ENCODE data around the gene TMEM114.

Gene TMEM114

DNA sequence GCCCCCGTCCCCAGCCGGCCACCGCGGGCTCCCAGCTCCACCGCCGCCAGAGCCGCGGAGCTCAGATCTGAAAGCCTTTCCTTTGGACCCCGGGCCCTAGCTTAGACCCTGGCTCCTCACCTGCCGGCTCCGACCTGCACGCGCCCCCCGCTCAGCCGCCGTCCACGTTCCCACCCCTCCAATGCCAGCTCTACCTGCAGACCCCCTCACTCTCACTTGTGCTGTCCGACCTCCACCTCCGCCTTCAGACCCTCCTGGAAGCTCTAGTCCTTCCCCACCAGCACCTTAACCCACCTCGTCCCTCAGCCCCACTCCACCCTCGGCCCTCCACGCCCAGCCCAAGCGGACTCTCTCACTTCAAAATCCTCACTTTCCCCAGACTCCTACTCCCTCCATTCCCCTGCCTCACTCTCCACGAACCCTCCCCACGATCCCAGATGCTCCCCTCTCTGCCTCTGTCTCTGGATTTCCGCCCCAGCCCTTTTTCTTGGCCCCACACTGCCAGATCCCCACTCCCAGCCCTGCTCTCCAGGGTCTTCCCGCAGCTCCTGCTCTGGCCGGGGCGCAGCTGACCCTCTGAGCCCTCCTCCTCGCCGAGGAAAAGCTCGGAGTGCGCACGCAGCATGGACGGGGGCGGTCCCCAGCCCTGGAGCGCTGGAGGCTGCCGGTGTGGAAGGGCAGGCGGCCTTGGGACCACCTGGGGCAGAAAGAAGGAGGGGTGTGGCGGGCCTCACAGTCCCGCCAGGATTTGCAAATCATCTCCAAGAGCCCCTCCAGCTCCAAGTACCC, at the start of gene TMEM114:
TSS of gene TMEM114 (minus strand) at position 612 of the 789 bp plus-strand sequence. CDS start 673 bp downstream, outside the sequence.
- DNase-seq: no peak

DNA sequence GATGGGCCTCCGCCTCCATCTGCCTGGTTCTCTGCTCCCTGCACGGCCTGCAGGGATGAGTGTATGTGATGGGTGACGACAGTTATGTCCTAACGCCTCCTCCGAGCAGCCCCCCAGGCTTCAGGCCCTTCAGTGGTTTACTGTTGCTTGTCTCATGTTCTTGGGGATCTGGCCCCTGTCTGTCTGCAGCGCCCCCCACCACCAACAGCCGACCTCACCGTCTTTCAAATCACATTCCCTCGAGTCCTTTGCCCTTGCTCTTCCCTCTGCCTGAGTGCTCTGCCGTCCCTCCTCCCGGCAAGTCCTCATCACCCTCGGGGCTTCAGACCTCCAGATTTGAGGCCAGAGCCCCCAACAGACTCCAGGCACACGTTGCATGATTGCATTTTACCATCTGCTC, 49.4 kb upstream of the TMEM114 start:
- no peak for DNase-seq

DNA sequence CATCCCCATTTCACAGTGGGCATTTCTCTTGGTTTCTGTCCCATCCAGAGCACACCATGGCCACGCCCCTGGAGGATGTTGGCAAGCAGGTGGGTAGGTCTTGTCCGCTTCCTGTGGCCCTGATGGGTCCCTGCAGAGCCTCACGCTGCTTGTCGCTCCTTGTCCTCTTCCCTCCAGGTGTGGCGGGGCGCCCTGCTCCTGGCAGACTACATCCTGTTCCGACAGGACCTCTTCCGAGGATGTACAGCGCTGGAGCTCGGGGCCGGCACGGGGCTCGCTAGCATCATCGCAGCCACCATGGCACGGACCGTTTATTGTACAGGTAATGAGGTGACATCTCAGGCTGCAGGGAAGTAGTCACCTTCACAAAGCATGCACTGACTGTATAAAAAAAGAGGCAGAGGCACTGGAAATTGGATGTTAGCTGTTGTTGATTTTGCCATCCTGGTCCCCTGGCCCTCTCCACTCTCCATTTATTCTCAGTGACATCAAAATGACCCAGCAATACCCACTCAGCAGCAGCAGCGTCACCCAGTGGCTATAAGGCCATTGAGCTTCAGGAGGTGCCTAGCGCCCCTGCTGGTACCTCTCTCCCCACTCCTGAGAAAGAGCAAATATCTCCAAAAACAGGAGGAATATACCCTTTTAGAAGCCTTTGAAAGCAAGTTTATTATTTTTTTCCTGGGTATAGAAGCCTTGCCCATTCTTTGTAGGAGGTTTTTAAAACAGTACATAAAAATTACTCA, 44.9 kb upstream of the TMEM114 start:
- no peak for DNase-seq

DNA sequence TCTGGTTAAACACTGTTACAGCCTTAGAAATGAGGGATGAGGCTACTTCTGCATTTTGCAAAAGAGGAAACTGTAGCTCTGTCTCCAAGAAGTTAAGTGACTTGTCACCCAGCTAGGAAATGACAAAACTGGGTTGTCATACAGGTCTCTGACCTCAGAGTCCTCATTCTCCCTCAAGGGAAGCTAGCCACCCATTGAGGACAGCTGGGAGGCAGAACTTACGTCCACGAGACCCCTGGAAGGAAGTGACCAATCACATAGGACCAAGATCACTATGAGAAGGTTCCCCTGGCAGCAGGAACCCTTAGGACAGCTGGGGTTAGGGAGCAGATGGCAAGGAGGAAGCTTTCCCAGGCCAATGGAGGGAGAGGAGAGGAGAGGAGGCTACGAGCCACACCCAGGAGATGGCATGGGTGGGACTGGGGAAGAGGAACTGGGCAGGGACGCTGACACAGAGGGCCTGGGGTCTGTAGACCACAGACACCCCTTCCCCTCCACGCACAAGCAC, 42.4 kb upstream of the TMEM114 start:
- DNase-seq: peak in 4 of 56 donors; percentile 7 to 17 (median 10)

DNA sequence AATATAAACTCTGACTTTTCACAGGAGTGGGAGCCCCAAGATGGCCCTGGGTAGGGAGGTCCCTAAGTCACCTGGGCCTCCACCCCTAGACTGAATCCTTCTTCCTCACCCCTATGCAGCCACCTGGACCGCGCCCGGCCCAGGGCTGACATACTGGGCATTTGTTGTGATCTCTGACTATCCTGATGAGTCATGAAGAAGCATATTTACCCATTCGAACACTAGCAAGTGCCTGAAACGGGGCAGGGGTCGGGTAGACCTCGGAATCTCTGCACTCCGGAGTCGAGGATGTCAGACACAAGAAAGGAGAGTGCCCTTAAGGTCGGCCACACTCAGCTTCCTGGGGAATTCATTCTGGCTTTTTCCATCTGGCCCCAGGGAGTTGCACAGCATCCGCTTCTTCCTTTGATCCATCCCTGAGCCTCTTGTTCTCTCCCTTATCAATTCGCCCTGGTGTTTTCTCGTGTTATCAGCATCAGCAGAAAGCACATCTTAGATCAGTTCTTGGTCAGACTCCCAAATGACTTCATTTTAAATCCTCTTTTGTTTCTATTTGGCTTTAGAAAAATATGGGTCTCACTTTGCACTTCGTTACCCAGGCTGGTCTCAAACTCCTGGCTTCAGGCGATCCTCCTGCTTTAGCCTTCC, 41.6 kb upstream of the TMEM114 start:
- DNase-seq: no peak

DNA sequence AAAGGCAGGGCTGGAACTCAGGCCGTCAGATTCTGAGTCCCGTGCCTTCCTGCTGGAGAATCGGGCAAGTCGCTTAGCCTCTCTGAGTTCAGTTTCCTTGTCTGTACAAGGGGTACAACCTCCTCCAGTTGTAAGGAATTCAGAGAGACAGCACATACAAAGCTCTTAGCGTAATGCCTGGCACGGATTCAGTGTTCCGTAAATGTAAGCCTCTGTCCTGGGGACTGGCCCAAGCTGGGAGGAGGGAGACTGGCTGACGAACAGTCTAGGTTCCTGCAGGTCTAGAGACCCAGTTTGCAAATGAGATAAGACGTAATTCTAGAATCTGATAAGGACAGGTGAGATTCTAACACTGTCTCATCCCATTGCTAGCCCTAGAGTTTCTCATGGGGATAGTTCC, 41.1 kb upstream of the TMEM114 start:
- peak in 1 of 56 donors; percentile 3 for DNase-seq

DNA sequence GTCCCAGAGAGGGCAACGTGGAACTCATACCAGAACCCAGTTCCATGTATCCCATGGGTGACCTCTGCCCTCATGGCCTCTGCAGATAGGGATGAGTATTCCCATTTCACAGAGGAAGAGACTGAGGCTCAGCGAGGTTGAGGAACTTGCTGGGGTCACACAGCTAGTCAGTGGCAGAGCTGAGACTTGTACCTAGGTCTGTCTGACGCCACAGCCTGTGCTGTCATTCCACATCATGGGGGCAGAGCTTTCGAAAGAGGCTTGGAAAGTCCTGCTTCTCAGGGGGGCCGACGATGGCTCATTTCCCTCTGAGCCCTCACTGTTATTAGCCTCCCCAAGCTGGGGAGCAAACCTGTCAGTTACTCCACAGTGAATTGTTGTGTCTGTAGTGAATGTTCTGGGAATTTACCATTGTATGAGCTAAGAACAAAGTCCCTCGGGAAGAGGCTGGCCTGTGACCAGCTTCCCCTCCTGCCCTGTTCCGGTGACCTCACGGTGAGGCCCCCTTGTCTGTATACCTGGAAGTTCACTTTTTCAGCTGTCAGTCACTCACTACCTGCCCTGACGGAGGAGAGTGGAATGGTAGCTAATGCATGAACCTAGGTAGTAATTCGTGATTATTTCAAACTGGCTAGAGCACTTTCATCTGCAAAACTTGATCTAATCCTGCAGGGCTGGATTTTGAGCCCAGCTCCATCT, 40.1 kb upstream of the TMEM114 start:
- DNase-seq: no peak

DNA sequence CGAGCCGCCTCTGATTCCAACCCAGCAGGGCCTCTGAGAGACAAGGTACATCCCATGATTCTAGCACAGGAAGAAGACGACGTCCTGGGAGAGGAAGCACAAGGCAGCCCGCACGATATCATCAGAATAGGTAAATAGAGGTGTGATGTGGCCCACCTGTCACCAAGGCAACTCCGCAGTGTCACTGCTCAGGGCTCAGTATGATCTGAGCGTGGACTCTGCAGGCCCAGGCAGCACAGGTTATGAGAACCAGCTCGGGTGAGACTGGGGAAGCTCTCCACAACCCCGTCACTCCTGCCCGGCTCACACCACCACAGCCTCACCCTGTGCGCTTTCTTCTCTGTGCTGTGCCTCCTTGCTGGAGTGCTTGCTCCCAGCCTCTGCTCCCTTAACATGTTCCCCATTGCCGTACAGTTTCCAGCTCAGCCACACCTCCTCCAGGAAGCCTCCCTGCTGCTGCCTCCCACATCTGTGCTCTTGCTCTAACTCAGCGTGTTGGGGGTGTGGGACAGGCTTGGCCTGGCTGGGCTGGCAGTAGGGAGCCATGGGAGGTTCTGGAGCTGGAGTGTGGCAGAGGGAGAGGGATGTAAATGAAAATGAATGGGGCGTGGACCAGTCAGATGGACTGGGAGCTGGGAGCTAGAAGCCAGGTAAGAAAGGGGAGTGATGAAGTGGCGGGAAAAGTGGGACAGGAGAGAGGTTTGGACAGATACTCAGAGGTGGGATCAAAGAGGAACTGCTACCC, 38.8 kb upstream of the TMEM114 start:
- DNase-seq: no peak

DNA sequence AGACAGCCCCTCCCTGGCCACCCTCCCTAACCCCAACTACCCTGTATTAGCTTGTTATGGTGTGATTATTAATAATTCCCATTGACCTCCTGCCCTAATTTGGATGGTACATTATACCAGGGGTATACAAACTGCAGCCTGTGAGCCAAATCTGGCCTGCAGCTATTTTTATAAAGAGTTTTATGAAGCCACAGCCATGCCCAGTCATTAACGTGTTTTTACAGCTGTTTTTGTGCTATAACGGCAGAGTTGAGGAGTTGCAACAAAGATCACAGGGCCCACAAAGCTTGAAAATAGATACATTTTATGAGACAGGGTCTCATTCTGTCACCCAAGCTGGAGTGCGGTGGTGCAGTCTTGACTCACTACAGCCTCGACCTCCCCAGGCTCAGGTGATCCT, 37.1 kb upstream of the TMEM114 start:
- DNase-seq: no peak

DNA sequence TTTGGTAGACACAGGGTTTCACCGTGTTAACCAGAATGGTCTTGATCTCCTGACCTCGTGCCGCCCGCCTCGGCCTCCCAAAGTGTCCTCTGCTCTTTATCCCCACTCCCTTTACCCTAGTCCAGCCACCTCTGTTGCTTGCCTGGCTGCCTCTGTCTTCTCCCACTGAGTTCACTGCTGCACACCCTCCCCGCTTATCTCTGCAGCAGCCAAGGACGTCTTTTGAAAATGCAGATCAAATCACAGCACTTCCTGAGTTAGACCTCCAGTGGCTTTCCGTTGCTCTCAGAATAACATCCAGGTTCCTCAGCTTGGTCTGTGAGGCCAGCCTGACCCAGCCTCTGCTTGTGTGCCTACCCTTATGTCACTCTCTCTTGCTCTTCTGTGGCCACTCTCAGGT, 36.6 kb upstream of the TMEM114 start:
- DNase-seq: no peak

DNA sequence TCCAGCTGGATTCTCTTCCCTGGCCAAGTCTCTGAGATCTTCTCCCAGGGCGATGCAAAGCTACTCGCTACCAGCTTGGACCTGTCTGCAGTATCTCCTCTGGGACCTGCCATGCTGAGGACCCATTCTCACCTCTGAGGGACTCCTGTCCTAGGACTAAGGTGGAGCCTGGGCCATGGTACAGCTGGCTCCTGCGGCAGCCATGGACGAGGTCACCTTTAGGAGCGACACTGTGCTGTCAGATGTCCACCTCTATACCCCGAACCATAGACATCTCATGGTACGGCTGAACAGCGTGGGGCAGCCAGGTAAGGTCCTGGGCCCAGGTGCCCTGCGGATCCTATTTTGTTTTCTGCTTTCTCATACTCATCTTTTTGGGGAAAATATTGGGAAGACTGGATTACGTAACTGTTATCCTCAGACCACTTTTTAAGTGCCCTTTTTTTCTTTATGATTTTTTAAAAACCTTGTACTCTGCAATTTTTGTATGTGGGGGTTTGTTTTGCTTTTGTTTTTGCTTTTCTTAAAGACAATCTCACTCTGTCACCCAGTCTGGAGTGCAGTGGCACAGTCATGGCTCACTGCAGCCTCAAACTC, 35.3 kb upstream of the TMEM114 start:
- no peak for DNase-seq

DNA sequence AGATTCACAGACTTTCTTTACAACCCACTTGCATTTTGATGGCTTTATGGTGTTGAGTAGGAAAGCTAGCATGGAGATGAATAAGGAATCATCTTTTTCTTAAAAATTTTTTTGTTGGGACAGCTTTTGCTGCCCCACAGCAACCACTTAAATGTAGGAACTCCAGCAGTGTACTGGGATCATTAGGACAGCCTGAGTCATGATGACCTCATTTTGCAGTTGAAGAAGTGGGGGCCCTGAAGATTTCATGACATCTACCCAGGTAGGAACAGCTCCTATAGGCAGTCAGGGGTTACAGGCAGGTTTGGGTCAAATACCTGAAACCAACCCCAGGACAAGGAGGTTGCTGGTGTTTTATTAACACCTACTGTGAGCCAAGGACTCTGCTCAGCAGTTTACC, 33.3 kb upstream of the TMEM114 start:
- no peak for DNase-seq

DNA sequence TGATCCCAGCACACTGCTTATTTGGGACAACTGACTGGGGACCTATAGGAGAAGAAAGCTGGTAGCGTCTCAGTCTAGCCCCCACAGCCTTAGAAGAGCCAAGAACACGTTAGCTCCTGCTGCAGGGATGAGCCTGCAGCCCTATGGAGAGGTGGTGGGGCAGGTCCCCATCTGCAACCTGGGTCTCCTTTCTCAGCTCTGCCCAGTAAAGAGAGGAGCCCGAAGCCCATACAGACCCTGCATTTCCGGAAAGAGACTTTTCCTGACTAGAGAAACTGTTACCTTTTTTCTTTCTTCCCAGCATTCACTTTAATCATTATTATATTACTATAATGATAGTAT, 32.0 kb upstream of the TMEM114 start:
- no peak for DNase-seq

DNA sequence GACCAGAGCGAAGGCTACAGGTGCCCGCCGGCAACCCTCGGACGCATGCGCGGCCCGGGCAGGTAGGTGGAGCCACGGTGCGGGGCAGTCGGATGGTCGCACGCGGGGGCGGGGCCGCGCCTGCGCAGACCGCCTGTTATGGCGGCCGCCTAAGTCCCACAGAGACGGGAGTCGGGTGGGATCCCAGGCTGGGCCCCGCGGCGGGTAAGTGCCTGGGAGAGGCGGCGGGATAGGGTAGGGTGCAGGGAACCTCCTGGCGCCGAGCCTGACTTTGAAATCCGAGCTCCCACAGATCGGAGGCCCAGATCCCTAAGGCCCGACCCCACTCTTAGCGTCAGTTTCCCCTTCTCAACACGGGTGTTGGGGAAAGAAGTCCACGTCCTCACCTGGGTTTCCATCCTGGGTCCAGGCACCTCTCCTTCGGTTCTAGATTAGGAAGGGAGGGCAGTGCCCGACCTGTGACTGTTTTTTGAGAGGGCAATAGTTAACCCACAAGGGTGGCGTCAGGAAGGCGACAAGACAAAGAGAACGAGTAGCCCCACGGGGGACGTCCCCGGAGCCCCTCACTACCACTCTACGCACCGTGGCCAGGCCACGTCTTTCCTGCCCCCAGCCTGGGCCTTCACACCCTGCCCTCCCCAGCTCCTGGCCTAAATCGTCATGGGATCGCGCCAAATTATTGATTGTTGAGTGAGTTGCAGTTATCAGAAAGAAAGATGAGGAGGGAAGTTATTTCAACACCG, 31.4 kb upstream of the TMEM114 start, which contains the start of gene METTL22:
TSS of gene METTL22 (plus strand) at position 127 of the 743 bp plus-strand sequence. CDS start 3,968 bp downstream, outside the sequence.
- DNase-seq: peak in 55 of 56 donors; percentile 25 to 95 (median 75)

DNA sequence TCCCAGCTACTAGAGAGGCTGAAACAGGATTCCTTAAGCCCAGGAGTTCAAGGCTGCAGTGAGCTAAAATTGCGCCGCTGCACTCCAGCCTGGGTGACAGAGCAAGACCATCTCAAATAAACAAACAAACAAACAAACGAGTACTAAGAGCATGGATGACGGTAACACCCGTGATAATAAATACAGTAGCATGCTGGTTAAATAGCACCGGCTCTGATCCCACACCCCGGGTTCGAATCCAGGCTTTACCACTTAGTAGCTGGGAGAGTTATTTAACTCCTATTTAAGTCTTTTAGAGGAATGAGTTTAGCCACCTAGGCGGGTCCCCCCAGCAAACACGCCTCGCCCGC, 30.9 kb upstream of the TMEM114 start:
- no peak for DNase-seq

DNA sequence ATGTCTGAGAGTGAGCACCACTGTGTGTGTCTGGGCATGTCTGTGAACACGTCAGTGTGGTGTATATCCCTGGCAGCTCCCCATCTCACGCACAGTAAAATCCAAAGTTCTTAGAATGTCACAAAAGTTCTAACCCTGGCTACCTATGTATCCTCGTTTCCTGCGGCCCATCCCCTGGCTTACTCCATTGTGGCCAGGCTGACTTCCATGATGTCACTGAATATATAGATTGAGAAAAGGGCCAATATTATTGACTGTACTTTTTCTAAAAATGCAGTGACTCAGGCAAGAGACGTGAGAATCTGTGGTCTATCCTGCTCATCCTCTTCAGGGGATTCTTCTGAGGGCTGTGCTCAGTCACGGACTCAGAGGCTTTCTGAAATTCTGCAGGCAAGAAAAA, 30.2 kb upstream of the TMEM114 start:
- DNase-seq: no peak

DNA sequence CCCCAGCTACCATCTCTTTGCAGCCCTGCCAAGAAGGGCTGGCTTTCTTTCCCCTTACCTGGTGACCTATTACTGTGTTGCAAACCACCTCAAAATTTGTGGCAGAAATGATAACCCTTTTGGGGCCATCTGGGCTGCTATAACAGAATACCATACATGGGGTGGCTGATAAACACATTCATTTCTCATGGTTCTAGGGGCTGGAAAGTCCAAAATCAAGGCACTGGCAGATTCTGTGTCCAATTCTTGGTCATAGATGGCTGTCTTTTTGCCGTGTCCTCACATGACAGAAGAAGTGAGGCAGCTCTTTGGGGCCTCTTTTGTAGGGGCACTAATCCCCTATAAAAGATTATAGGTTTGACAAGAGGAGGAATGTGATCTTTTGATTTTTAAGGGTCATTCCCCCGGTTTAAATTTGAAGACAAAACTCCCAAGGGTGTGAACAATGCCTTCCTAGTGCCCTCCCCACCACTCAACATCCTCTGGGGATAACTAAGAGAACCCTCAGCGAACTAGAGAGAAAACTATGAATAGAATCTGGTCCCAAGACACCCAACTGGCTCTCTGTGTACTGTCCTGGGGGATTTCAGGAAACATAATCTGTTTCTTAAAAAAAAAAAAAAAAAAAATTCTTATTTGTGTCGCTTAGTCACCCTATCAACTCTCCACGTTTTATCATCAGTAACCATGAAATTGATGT, 29.5 kb upstream of the TMEM114 start:
- no peak for DNase-seq

DNA sequence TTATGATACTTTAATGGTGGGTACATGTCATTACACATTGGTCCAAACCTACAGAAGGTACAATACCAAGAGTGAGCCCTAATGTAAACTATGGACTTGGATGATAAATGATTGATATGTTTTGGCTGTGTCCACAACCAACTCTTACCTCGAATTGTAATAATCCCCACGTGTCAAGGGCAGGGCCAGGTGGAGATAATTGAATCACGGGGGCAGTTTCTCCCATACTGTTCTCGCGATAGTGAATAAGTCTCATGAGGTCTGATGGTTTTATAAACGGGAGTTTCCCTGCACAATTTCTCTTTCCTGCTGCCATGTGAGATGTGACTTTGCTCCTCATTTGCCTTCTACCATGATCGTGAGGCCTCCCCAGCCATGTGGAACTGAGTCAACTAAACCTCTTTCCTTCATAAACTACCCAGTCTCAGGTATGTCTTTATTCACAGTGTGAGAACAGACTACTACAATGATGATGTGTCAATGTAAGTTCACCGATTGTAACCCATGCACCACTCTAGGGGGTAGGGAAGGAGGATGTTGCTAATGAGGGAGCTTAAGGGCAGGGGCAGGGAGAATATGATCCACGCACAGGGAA, 24.2 kb upstream of the TMEM114 start:
- DNase-seq: no peak
